Gastroesophageal sphincter (tissue), 3 donors: ENCODE measurements around the gene FOXO4.

Experiments
- POLR2AphosphoS5 ChIP-seq: sonication (generic); formaldehyde crosslinking; IDR thresholded peaks from one replicate; pipeline ENCODE4 v1.6.1; 2017; ENCODE audit warnings: antibody characterized with exemption
- TF ChIP-seq, protein P1 (sequence below), 4 experiments: fragments of 200-600 bp in 2 of 4; fragments of 450-650 bp in 2 of 4; sonication (generic) in 1 of 4; IDR thresholded peaks; one replicate each; pipeline ENCODE4 v1.5.1; 2017 to 2019; ENCODE audit warnings: antibody characterized with exemption in 4 of 4, mild to moderate bottlenecking in 2 of 4, moderate library complexity in 2 of 4

DNA sequence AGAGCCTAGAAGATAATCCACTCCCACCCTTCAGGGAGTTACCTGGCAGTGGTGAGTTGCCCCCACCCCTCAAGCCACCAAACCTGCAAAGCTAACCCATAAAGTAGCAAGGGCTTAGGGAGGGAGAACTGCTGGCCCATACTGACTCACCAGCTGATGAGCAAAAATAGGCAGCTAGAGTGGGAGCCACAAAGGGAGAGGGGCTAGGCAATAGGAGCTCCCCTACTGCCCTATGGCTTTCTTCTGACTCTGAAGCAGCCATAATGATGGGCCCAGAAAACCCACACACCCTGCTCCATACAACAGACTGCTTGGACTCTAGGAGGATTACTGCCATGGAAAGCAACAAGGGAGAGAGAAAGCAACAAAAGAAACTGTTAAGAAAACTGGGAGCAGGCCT, 35.5 kb upstream of the FOXO4 start:
- TF ChIP-seq POLR2AphosphoS5, result no peak
- TF ChIP-seq, protein P1, sequence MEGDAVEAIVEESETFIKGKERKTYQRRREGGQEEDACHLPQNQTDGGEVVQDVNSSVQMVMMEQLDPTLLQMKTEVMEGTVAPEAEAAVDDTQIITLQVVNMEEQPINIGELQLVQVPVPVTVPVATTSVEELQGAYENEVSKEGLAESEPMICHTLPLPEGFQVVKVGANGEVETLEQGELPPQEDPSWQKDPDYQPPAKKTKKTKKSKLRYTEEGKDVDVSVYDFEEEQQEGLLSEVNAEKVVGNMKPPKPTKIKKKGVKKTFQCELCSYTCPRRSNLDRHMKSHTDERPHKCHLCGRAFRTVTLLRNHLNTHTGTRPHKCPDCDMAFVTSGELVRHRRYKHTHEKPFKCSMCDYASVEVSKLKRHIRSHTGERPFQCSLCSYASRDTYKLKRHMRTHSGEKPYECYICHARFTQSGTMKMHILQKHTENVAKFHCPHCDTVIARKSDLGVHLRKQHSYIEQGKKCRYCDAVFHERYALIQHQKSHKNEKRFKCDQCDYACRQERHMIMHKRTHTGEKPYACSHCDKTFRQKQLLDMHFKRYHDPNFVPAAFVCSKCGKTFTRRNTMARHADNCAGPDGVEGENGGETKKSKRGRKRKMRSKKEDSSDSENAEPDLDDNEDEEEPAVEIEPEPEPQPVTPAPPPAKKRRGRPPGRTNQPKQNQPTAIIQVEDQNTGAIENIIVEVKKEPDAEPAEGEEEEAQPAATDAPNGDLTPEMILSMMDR (IDR thresholded peaks at IDR 0.05), result no peak
